HG03135 (cell line): ENCODE data around the gene ZNF175.
"Not testable (repeated sequence)": the region's sequence is repeated elsewhere in the genome, so short reads cannot be mapped to it uniquely, and the experiment has no call there.

Source experiments
- ATAC-seq: cut with Tn5 transposase; IDR thresholded peaks from one replicate; pipeline ENCODE4 v1.9.1; 2021; ENCODE audit warnings: mild to moderate bottlenecking, moderate library complexity; ENCODE audit not compliant: unreplicated experiment

The ZNF175 gene

DNA sequence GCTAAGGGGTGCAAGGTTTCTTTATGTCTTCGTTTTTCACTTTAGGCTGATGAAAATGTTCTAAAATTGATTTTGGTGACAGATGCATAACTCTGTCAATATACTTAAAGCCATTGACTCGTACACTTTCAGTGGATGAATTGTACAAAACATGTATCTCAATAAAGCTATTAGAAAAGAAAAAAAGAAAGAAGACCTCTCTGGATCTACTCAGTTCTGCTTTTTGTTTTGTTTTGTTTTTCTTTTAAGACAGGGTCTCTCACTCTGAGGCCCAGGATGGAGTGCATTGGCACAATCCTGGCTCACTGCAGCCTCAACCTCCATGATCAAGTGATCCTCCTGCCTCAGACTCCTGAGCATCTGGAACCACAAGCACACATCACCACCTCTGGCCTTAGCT is 55.6 kb downstream of the ZNF175 start:
- no peak for ATAC-seq

GRCh38 chr19:51627491-51628138 is 56.5 kb downstream of the ZNF175 start:
- no peak for ATAC-seq

DNA sequence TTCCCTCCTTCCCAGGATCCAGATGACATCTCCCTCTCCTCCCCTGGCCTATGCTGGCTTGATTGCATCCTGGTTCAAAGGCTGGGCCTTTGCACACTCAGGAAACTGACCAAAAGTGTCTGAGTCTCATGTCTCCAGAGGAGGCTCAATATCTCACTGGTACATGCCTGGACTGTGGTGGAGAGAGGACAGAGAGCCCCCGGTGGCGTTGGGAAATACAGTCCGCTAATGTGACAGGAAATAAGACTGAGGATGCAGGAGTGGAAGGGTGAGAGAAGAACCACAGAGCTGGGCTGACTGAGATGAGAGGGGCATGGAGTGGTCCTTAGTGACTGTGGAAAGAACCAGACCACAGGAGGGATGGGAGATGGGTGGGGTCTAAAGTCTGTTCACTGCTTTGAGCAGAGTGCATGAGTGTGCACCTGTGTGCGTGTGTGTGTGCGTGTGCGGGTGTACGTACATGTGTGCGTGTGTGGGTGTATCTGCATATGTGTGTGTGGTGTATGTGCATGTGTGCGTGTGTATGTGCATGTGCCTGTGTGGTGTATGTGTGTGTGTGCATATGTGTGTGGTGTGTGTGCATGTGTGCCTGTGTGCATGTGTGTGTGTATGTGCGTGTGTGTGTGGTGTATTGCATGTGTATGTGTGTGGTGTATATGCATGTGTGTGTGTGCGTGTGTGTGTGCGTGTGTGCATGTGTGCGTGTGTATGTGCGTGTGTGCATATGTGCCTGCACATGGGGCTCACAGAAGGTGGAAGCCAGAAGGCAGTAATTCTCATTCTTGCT is 57.3 kb downstream of the ZNF175 start:
- no peak for ATAC-seq

DNA sequence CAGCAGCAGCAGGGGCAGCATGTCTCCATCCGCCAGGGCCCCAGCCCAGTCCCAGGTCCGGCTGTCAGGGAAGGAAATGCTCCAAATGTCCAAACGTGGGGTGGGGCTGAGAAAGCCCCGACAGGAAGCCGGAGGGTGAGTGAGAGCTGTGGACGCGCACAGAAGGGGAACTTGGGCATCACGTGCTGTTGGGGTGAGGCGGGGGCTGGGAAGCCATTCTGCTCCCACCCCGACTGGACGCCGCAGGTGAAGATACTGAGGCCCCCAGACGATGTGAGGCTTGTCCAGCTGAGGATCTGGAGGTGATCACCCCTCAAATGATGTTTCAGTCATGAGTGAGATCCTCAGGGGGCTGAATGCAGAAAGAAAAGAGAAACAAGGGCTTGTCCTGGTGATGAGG is 59.2 kb downstream of the ZNF175 start, which contains the start of gene SIGLEC5:
SIGLEC5 (minus strand) TSS at position 87 of the 400 bp plus-strand sequence; CDS start at position 21, 66 bp downstream.
- ATAC-seq = not testable (repeated sequence)

GRCh38 chr19:51632126-51632525 is 61.0 kb downstream of the ZNF175 start:
- ATAC-seq = no peak

DNA sequence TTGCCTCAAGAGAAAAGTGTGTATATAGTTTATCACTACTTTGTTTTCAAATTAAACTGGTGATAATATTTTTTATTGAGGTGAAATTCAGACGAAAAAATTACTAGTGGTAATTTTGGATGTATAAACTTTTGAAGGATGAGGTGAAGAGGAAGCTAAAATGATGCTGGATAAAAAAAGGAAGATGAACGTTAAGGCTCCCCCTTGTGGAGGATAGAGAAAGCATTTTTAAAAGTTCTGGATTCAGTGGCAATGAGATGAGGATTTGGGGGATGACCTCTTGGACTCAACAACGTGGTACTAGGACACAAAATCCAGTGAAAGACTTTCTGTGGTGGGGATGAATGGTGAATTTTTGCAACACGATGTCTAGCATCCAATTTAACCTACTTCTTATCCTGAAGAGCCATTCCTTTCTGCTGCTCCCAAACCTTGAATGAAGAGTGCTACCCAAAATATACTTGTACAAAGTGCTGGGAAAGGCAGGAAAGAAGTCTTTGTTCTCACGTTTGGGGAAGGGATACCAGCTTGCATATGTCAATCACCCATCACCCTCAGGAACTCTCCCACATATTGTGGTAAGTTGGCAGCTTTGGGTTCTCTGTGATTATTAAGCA is 66.4 kb downstream of the ZNF175 start:
- no peak for ATAC-seq

DNA sequence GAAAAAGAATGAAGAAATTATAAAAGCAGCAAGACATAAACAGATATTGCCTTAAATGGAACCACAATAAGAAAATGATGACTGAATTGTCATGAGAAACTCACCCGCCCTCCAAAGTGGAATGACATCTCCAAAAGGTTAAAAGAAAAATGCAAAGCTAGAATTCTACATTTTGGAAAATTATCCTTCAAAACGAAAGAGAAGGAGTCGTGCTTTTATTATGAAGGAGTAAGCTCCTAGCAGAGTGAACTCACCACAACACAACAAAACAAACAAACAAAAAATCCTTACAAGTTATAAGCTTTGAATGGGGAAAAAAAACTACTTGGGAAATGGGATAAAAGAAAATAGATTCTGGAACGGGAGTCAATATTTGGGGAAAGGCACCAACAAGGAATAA is 68.8 kb downstream of the ZNF175 start:
- no peak for ATAC-seq

- no peak for ATAC-seq
These were observed 69.3 kb downstream of the ZNF175 start for GRCh38 chr19:51640386-51640785.

DNA sequence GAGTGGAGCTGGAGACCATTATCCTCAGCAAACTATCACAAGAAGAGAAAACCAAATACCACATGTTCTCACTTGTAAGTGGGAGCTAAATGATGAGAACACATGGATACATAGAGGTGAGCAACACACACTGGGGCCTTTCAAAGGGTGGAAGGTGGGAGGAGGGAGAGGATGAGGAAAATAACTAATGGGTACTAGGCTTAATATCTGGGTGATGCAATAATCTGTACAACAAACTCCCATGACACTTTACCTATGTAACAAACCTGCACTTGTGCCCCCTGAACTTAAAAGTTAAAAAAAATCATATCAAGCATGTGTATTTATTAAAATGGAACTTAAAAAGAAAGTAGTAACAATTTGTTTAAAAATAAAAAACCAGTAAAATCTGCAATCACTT is 70.6 kb downstream of the ZNF175 start:
- ATAC-seq = no peak
